Fibroblast of upper back skin (primary cell): ENCODE data around the gene PCF11.
A peak's percentile ranks its signal among the peaks of the same experiment; 100 is the strongest.
"Not testable (repeated sequence)": the region's sequence is repeated elsewhere in the genome, so short reads cannot be mapped to it uniquely, and the experiment has no call there.

Experiments used
- DNase-seq: peaks from one replicate; pipeline ENCODE4 v3.0.0-alpha.2; 2013

Gene PCF11

GRCh38 chr11:83192606-83193245 lies 35.8 kb downstream of the PCF11 start:
- DNase-seq = no peak

- DNase-seq = peak; percentile 94
Measured at GRCh38 chr11:83193315-83194280, 36.7 kb downstream of the PCF11 start, which contains the start of gene ANKRD42. ANKRD42 (plus strand) TSS chr11:83193712; CDS start chr11:83194671, 959 bp downstream.

- DNase-seq = peak; percentile 70
Measured at GRCh38 chr11:83194281-83195142, 37.6 kb downstream of the PCF11 start.

- no peak for DNase-seq
Measured at GRCh38 chr11:83195143-83195466, 38.2 kb downstream of the PCF11 start.

DNA sequence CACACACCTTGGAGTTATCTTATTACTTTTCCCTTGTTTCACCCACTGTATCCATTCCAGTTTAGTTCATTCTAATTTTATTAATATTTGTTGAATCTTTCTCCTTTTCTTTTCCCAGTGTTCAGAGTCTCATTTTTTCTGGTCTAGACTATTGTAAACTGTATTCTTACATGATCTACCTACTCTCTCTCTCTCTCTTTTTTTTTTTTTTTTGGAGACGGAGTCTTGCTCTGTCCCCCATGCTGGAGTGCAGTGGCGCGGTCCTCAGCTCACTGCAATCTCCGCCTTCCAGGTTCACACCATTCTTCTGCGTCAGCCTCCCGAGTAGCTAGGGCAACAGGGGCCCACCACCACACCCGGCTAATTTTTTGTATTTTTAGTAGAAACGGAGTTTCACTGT lies 38.7 kb downstream of the PCF11 start:
- DNase-seq = no peak

- DNase-seq = no peak
Measured at GRCh38 chr11:83200035-83200434, 43.1 kb downstream of the PCF11 start.

DNA sequence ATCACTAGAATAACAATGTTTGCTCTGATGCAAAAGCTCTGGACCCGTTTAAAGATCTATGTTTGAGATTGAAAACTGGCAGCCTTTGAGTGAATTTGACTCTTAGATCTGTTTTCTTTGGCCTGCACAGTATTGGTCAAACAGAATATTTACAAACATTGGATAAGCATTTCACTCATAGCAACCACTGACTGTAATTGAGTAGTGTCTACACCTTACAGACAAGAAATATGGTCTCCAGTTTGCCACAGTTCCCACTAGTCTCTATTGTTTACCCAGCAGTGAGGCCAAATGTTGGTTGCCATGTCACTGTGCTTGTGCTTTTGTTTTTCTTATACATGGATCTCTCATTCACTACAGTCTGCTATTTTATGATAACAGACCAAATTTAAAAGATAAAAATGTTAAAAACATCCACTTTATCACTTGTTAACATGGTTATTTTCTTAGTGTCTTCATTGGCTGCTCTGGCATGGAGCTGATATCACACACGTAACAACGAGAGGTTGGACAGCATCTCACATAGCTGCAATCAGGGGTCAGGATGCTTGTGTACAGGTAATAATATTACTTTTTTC lies 48.8 kb downstream of the PCF11 start:
- no peak for DNase-seq

DNA sequence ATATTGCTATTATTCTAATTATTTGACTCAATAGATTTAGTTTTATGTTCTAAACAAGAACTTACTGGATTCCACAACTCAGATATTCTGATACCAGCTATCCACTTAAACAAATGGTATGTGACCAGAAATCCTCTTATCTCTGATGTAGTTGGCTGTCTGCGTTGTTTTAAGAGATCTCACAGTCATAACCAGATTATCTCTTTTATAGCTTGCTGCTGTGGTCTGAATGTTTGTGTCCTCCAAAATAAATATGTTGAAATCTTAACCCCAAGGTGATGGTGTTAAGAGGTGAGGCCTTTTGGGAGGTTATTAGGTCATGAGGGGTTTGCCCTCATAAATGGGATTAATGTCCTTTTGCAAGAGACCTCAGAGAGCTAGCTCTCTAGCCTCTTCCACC lies 49.3 kb downstream of the PCF11 start:
- DNase-seq = no peak

DNA sequence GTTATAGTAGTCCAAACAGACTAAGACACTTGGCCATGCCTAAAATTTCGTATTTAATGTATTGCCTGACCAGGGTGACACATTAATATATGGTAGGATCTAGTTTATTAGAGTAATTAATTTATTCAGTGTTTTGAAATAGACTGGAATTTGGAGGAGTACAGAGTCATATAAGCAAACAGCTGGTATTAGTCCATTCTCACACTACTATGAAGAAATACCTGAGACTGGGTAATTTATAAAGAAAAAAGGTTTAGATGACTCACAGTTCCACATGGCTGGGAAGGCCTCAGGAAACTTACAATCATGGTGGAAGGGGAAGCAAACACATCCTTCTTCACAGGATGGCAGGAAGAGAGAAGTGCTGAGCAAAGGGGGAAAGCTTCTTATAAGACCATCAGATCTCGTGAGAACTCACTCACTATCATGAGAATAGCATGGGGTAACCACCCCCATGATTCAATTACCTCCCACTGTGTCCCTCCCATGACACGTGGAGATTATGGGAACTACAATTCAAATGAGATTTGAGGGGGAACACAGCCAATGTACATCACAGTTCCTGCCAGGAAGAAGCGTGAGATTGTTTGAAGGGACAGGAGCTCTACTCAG lies 49.9 kb downstream of the PCF11 start:
- not testable (repeated sequence) for DNase-seq

- no peak for DNase-seq
Measured at GRCh38 chr11:83219095-83219494, 62.2 kb downstream of the PCF11 start.

DNA sequence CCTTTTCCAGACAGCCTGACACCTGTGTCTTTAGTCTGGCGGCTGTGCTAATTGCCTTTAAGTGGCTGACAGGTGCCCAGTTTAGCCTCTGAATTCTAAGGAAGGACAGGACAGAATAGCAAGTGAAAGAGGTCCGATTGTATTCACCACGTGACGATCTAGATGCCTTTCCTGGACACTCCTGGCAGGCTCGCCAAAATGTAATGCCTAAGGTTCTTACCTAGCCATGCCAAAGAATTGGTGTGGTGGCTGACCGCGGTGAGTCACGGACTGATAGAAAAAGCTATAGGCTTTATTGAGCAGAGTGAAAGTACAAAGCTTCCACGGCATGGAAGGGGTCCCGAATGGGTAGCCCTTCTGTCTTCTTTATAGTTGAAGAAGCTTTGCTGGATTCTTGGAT lies 63.3 kb downstream of the PCF11 start:
- no peak for DNase-seq

DNA sequence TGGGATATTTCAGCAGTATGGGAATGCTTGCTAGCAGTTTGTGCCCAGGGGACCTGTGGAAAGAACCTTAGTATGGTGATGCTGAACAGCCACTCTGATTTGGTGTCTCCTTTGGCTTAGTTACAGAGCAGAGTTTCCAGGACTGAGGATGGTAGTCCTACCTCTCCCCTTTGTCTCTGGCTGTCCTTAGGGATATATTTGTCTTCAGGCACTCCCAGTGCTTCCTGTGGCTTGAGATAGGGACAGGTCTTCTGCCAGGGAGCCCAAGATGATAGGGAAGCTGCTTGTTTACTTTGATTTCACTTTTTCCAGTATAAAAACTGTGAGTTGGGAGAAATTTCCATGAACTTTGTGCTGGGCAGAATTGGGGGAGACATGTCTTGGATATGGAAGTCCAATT lies 64.8 kb downstream of the PCF11 start:
- DNase-seq = no peak

- no peak for DNase-seq
Measured at GRCh38 chr11:83222499-83222898, 65.6 kb downstream of the PCF11 start.

DNA sequence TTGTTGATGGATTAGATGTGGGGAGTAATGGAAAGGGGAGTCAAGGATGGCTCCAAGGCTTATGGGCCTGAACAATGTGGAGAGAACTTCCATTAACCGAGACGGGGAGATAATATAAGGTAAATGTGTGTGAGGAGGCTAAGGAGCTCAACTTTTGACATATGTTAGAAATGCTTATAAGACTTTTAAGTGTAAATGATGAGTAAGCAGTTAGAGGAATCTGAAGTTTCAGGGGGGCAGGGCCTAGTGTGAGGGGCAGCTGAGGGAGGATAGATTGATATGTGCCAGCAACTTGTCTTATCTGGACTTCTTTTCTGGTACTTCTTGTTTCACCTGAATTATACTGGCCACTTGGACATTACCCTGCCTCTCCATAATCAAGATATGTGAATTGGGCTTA lies 66.5 kb downstream of the PCF11 start:
- no peak for DNase-seq

- DNase-seq = no peak
Measured at GRCh38 chr11:83235825-83236224, 78.9 kb downstream of the PCF11 start.
